Endothelial cell of hepatic sinusoid (primary cell): ENCODE results near the gene BNC2.

Experiments
- in situ Hi-C: cut with HindIII; loops from 2 replicates; pipeline ENCODE4 v1.10.0; 2017; ENCODE audit warnings: low sequenced_read_pairs

BNC2 gene

DNA sequence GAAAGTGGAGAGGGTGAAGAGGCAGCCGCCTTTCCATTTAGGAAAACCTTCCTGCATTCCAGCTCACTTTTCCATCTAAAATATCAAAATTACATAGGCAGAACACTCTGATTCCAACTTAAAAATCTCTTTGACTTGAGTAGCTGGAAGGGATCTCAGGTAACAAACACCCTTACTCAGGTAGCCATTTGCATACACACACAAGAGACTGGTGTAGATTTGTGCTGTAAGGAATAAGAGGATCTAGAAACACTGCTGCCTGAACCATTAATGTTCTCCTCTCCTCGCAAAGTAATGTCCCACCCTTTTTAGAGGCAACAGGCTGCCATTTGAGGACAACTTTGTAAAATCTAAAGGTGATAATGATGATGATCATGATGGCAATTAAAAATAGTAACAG lies 53.5 kb downstream of the BNC2 start:
- in situ Hi-C loops, result no loop called here

DNA sequence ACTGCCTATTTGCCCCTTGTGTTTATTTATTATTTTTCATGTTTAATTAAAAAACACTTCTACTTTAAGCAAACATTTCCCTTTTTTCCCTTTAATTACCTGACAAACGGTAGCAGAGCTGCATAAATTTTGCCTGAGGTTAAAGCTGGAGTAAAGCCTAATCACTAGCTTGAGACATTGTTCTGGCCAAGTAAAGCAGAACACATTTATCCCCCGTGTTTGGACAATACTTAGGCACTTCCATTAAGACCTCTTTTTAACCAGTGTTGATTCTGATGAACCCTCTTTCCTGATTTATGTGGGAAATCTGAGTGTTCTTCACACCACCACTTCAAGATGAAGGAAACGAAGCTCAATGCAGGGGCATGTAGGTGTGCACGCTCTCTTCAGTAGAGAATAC lies 54.5 kb downstream of the BNC2 start:
- in situ Hi-C loops, result no loop called here

DNA sequence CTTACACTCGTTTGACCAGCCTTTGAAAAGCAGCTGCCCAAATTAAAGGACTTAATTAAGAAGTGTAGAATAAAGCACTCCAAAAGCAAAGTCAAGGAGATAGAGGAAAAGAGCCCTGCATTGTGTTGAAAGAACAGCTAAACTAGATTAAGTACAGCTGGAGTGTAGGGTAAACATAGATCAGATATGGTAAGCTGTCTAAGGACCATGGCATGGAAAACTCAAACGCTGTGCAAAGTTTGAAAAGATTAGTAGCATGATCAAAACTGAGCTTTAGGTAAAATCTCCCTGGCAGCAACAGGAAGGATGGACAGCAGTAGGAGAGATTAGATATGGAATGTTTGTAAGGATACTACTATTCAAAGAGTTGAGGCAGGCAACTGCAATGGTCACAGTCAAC lies 55.4 kb downstream of the BNC2 start:
- in situ Hi-C loops, result no loop called here

DNA sequence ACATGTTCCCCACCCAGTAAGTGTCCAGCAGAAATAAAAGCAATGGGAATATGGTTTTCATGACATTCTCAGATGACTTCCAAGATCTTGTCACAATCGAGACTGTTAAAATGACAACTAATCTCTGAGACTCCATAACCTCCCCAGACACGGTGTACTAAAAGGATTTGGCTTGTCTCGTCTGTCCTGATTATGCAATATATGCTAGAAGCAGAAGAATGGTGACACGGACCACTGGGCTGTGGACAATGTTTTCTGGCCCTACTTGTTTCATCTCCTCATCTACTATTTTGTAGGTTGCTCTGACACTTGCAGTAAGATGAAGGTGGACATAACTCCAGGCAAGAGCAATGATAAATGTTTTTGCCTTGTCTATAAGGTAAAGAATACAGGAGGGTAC lies 56.6 kb downstream of the BNC2 start:
- in situ Hi-C loops, result no loop called here

DNA sequence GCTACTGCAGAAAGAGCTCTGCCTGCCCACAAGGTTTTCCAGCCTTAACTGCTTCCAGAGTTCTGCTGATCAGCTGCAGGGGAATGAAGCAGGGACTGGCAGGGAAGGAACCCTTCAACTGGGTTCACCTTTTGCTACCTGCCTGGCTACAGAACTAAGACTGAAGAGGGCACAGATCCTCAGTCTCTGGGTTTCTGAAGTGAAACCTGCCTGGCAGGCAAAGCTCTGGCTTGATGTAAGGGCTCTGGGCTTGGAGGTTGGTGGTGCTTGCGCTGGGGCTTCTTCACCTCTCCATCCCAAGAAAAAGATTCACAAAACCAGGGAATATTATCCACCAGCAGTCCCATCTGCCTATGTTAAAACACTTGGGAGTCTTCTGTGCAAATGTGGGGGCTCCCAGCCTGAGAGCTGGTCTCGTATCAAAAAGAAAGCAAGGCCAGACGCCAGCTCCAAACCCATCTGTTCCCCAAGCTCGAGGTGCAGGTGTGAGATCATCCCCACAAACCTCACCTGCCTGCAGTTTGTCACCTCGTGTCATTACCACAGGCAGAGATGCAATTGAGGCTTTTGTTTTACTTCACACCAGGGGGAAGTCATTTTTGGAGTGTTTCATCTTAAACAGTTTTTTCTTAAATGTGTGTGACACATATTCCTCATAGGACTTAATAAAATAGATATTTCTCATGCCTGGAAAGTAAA lies 58.3 kb downstream of the BNC2 start:
- in situ Hi-C loops, result no loop called here

DNA sequence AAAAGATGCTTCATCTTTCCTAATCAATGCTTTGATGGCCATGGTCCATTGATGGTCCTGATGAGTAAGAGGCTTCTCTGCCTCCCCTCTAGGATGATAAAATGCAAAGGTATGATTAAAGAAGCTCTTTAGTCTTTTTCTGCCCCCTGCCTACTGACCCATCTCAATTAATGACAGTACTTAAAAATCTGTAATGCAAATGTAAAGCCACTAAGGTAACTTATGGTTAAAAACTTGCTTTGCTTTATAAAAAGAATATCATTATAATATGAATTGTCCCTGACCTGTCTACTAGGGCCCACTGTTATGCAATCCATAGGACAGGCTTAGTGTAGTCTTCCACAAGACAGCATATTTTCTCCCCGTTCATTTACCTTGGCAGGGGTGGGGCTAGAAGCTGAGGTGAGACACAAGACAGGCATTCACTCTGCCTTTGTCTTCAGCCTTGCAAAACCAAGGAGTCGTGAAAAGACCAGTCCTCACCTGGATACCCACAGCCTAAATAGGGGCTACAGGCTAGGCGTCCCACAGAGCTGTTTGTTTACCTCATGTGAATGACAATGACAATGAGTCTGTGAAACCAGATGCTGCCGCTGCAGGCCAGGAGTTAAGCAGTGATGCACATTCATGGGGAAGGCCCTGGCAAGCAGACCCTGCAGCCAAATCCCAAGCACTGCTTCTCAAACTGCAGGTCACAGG lies 60.4 kb downstream of the BNC2 start:
- in situ Hi-C loops, result no loop called here

DNA sequence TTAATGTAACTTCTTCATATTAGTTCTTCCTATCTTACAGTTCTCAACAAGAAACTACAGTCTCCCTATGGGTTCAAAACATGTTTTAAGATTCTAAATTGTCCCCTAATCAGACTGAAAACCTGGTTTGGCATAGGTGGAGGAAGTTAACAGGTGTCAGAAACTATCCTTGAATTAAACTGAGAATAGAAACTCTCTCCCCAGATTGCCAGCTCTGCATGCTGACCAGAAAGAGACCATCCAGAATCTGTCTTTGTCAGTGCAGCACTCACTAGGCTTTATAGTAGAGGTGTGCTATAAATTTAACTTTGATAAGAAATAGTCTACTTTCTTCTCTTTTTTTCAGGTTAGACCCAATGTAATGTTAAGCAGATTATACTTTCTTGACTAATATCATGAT lies 63.8 kb downstream of the BNC2 start:
- in situ Hi-C loops, result no loop called here

DNA sequence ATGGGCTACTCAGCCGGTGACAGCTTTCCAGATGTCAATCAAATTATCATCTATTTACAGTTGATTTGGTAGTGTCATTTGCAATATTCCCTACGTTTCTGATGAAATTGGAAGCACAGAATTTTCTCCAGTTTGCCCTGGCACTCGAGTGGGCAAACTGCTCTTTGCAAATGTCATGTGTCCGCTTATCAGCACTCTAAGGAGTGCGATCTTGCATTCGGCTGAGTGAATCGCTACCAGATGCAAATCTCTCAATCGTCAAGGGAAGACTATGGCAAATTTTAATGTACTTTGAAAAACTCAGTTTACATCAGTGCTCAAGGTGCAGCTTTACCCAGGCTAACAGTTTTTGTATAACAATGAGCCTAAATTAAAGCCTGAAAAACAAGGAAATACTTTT lies 66.8 kb downstream of the BNC2 start:
- in situ Hi-C loops, result no loop called here

DNA sequence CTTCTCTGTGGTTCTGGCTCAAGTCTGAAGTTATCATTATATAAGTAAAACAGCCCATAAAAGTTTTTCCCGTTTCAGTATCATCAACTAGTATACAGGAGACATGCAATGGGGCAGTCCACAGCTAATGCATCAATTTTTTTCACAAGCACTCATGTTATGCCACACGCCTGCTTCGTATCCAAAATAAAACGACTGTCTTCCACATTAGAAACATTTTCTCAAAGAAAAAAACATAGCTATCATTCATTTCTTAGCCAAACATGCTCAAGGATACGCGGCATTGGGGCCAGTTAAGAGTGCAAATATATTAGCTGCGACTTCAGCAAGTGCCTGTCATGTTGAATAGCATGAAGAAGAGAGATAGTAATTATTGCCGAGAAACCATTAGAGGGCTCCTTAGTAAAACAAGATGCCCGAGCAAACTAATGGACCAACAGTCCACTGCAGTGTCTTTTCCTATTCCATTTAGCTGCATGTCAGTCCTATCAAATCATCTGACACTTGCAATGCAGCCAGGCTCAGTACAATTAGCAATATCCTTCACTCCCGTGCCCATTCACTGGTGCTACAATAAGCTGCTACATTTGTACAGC lies 68.5 kb downstream of the BNC2 start:
- in situ Hi-C loops, result no loop called here

DNA sequence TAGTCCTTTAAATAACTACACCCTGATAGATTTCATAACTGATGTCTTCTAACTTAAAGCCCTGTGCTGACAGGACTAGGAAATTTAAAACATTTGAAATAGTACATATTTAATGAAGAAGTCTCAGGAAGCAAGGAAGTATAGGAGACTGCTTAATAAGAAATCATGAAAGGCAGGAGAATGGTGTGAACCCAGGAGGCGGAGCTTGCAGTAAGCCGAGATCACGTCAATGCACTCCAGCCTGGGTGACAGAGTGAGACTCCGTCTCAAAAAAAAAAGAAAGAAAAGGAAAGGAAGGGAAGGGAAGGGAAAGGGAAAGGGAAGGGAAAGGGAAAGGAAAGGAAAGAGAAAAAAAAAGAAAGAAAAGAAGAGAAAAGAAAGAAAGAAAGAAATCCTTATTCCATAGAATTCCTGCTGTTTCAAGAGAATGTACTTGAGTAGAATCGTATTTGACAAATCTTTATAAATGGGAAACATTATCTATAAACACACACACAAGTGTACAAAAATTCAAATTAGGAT lies 74.1 kb downstream of the BNC2 start:
- in situ Hi-C loops, result no loop called here

DNA sequence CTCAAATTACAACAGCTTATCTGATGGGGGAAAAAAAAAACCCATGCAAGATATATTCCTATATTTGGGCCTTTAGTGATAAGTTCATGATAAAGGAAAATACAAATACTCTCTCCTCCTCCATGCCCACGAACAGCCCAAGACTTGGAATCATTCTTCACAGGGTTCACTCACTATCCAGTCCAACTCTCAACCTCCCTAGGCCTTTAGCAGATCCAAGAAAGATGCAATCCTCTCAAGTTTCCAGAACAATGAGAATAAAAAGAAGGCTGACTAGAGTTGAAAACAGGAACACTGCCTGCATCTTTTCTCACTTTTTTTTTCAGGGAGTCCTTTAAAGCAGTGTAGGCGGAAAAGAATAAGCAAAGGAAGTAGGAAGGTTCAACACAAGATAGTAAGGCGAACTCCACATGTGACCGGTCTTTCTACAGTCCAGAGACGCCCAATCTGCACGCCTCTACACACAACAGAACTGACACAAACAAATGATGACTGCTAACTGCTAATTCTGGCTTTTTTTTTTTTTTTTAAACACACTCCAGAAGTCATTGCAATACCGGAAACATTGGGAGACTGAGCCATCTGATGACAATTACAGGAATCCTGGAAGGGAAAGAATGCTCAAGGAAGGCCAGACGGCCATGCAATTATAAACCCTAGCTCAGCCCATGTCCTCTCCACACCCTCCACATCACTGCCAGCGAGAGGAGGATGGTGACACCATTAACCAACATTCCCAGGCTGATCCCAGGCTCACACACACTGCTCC lies 75.4 kb downstream of the BNC2 start:
- in situ Hi-C loops, result no loop called here

DNA sequence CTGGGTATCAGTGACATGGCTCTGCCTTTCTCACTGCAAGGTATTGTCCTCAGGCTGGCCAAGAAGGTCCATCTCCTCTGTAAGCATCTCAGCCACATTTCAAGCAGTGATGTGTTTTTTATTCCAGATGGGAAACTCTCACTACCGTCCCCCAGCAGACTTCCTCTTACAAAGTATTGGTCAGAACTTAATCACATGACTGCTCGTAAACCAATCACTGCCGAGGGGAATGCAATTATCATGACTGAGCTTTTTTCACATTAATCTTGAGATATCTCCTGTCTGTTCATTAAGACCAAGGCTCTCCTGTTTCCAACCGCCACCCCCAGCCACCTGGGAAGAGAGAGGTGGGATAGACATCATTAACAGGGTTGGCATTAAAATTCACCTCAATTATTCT lies 76.4 kb downstream of the BNC2 start:
- in situ Hi-C loops, result no loop called here

DNA sequence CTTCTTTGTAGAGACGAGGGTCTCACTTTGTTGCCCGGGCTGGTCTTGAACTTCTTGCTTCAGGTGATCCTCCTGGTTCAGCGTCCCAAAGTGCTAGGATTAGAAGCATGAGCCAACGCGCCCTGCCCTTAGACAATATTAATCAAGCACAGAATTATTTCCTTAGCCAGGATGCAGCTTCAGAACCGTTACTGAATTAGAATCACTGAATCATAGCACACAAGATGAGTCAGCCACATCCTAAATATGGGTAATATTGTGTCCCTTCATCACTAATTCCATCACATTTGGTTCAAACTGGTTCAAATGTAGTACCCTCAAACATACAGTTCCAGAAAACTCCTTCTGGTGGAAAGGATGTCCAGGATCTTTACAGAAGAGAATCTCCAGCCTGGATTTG lies 82.7 kb downstream of the BNC2 start:
- in situ Hi-C loops, result no loop called here

DNA sequence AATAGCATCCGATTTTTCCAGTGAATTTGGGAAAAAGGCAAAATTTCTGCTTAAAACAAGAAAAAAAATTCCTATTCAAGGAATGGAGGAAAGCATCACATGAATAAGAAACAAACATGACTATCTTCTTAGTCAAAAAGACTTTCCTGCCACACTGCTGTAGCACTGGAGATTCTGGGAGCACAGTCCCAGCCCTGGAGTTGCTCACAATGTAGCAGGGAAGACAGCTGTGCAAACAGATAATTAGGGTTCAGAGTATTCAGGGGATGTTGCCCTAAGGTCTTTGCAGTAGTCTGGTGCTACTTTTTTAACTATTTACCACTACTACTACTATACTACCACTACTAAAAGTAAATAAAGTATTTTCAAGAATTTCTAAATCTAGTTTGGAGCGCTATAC lies 86.5 kb downstream of the BNC2 start:
- in situ Hi-C loops, result no loop called here

DNA sequence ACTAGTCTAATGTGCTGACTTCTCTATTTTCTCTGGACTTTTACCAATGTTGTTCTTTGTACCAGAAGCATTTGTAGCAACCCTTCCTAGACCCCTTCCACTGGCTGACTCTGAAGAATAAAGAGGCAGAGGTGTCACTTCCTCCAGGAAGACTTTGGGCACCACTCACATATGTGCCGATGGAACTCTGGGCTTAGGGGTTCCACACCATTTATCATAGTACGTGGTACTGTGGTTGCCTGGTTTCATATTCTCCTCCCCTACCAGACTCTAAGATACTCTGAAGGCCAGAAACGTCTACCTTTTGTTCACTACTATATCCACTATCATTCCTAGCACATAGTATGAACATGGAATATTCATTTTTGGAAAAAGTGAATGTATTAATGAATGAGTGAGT lies 88.0 kb downstream of the BNC2 start:
- in situ Hi-C loops, result no loop called here

DNA sequence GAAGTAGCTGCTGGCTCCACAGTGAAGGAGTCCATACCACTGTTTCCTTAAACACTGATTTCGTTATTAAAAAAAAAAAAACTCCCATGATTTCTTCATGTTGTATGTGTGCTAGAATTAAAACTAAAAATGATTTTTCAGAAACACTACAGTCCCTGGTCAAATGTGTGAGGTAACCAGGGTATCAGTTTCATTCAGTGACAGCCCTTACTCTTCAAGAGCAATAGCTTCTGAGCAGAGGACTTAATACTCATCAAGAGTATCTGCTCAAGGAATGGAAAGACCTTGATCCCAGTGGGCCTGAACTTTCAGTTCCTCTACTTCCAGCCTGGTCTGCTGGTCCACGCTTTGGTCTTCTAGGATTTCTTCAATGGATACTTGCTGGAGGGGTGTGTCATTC lies 95.1 kb downstream of the BNC2 start:
- in situ Hi-C loops, result no loop called here

DNA sequence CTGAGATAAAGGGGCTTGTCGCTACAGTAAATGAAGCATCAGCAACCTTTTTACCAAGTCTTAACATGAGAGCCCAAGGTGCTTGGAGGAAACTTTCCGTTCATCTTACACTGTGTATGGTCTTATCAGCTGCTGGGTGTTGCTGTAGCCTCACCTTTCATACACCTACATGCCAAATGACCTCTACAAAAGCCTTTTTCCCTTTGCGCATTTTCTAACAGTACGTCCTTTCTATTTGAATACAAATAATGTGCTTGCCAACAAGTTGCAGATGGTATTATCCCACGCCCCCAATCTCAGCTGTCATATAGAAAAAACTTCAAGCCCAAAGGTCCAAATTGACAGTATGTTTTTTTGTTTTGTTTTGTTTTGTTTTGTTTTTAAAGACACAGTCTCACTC lies 96.9 kb downstream of the BNC2 start:
- in situ Hi-C loops, result no loop called here

DNA sequence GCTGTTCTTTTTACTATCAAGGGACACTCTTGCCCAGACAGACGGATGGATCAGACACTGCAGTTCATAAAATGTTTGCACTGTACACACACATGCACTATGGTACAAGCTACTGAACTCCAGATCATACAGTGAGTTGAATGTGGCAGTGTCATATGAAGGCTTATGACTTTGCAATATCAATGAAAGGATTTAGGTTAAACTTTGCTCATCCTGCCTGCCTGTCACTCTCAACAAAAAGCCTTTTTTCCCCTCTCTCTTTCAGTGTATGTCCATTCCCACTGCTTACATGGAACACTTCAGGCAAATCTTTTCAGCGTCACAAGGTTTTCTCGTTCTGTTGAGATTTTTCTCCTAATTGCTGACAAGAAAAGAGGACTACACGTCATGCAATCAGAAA lies 97.4 kb downstream of the BNC2 start:
- in situ Hi-C loops, result no loop called here

DNA sequence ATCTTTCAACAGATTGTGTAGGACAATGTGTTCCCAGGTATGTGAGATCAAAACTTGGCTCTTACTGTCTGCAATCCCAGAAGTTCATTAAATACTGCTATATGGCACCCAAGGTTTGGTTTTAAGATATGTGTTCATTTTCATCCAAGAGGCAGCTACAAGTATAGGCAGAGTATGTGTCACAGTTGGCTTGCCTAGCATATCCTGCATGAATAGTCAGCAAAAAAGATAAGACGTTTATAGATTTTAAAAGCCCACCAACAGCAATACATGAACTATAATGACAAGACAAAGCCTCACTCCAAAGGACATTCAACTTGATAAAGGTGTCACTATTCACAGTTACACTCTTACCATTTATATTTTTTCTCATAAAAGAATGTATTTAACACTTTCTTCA lies 99.1 kb downstream of the BNC2 start:
- in situ Hi-C loops, result no loop called here

DNA sequence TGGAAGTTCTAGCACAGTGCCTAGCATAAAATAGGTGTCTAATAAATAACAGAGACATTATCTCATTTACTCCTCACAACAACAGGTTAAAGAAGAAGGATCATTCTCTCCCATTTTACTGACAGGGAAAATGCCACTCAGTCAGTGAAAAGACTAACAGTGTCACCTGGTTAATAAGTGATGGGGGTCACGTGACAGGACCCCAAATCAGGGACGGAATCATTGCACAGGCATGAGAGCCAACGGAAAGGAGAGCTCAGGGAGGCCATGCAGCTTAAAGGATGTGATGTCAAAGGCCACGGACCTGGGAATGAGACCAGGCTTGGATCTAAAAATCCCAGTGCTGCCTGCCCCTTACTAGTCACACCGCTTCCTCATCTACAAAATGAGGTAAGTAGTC lies 101.2 kb downstream of the BNC2 start:
- in situ Hi-C loops, result no loop called here

DNA sequence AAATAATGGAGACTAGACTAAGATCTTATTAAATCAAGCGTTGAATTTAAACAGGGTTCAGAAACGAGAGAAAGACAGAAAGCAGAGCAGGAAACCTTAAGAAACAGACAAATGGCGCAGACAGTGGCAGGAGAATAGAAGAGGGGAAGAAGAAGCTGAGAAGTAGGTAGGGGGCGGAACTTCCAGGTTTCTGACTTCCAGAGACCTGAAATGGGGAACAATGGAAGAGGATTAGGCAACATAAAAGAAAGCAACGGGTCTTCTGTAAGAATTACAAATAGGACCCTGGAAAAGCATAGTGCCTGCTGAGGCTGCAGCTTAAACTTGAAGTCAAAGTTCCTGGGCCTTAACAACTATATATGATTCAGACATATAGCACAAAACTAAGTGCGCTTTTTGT lies 101.7 kb downstream of the BNC2 start:
- in situ Hi-C loops, result no loop called here

DNA sequence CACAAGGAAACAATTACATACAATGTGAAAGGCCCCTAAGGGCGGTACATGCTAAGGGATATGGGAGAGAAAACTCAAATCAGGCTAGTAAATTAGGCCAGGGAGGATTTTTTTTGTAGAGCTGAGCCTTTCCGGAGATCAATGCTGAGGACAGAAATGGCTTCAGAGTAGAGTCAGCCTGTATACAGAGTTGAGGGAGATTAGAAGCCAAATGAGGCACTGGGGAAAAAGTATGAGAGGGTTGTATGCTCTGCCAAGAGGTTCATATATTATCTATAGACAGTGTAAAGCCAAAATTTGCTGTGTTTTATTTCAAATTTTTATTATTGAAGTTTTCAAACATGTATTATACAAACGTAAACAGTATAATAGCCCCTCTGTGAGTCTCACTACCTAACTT lies 103.1 kb downstream of the BNC2 start:
- in situ Hi-C loops, result no loop called here
